Posterior cingulate gyrus (tissue), 11 donors: Measurements from ENCODE around the gene RAPGEF2.

Source experiments
- DNase-seq, 10 donors: peaks; one replicate each; pipeline versions ENCODE4 v3.0.0 to v3.0.0-alpha.2; 2020 to 2021; ENCODE audit warnings: mixed read lengths in 3 of 10
- intact Hi-C: fragments of 100-400 bp; cut with DNase I; formaldehyde crosslinking; loops from one replicate; pipeline ENCODE4 v1.15.1; 2023

RAPGEF2 gene

DNA sequence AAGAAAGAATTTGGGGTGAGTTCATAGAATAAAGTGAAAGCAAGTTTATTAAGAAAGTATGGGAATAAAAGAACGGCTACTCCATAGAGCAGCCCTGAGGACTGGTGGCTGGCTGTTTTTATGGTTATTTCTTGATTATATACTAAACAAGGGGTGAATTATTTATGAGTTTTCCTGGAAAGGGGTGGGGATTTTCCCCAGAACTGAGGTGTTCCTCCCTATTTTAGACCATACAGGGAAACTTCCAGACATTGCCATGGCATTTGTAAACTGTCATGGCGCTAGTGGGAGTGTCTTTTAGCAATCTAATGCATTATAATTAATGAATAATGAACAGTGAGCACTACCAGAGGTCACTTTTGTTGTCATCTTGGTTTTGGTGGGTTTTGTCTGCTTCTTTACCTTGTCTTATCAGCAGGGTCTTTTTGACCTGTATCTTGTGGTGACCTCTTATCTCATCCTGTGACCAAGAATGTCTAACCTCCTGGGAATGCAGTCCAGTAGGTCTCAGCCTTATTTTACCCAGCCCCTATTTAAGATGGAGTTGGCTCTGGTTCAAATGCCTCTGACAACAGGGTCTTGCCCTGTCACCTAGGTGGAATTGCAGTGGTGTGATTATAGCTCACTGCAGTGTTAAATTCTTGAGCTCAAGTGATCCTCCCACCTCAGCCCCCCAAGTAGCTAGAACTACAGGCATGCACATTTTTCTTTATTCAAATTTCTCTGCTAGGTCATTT lies 27.1 kb downstream of the RAPGEF2 start:
- DNase-seq = no peak
- intact Hi-C loops = no loop called here

- no peak for DNase-seq
- intact Hi-C loops = no loop called here
Measured at GRCh38 chr4:159131564-159131963, 28.7 kb downstream of the RAPGEF2 start.

GRCh38 chr4:159134429-159134828 lies 31.6 kb downstream of the RAPGEF2 start:
- DNase-seq = no peak

DNA sequence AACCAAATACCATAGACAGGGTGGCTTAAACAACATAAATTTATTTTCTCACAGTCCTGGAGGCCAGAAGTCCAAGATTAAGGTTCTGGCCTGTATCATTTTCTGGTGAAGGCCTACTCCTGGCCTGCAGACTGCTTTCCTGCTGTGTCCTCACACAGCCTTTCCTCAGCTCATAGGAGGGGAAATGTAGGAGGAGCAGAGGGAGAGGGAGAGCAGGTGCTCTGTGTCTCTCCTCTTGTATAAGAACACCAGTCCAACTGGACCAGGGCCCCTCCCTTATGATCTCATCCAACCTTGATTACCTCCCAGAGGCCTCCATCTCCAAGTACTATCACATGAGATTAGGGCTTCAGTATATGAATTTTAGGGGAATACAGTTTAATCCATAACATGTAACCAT lies 34.3 kb downstream of the RAPGEF2 start:
- DNase-seq = no peak
- intact Hi-C loops = no loop called here

More at GRCh38 chr4:159134429-159134828, 31.6 kb downstream of the RAPGEF2 start:
- intact Hi-C loops = no loop called here

- DNase-seq = no peak
- intact Hi-C loops = no loop called here
Measured at GRCh38 chr4:159138436-159138835, 35.6 kb downstream of the RAPGEF2 start.

- intact Hi-C loops = no loop called here
- no peak for DNase-seq
Measured at GRCh38 chr4:159141193-159141592, 38.3 kb downstream of the RAPGEF2 start.

DNA sequence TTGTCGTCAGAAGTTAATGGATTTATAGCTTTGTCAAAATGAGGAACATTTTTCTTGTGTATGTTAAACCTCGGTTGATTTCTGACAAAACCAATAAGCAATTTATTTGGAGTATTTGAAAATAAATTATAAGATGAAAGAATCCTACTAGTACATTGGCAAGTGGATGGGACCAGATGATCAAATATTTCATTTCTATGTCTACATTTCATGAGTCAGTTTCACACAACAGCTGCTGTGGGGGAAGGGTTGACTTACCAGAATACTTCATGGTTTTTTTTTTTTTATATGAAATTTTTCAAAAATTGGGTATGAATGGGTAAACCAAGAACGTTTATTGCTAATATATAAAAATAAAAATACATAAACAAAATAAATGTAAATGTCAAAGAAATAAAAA lies 39.4 kb downstream of the RAPGEF2 start:
- DNase-seq = peak in 2 of 10 donors; percentile 16 to 22
- intact Hi-C loops = no loop called here

DNA sequence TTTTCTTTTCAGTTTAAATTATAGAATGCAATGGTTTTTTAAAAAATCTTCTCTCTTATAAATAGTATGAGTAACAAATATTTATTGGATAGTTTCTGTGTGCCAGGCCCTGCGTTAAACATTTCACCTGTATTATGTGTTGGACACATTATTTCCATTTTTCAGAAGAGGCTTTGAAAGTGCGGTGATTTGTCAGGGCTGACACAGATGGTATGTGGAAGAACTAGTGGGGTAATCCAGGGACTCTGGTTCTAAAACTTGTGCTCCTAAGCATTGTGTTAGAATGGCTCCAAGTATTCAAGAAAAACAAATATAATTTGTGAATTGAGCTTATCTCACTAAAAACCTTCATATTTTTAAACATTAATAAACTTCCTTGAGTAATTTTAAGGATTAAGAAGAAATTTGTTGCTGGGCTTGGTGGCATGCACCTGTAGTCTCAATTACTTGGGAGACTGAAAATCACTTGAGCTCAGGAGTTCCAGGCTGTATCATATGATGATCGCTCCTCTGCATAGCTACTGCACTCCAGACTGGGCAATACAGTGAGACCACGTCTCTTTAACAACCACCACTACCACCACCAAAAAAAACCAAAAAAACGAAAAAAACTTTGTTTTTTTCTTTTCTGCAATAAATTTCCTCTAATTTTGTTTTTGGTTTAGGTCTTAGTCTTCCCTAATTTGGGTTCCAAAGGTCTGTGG lies 40.0 kb downstream of the RAPGEF2 start:
- no peak for DNase-seq
- intact Hi-C loops = no loop called here

GRCh38 chr4:159143687-159144086 lies 40.8 kb downstream of the RAPGEF2 start:
- intact Hi-C loops = no loop called here
- DNase-seq = no peak

DNA sequence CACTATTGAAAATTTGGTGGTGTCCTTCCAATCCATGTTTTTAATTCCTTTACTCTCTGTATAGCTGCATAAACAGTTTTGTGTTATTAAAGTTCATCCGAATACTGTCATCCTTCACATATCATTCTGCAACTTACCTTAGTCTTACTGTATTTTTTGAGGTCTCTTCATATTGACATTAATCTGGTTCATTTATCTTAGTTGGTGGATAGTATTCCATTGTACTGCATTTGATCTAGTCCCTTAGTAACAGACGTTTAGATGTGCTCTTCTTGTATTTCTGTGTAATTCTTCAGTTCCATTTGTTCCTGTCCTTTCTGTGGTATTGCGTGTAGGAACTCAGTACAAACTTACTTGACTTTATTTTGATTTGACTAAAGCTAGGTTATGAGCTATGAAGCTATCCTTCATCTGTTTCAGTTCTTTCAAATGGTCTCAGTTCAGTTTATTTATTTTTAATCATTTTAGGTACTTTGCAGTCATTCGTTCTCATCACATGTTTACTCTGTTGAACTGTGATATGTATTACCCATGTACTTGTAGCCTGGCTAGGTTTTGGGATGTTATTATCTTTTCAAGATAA lies 41.3 kb downstream of the RAPGEF2 start:
- no peak for DNase-seq
- intact Hi-C loops = no loop called here

DNA sequence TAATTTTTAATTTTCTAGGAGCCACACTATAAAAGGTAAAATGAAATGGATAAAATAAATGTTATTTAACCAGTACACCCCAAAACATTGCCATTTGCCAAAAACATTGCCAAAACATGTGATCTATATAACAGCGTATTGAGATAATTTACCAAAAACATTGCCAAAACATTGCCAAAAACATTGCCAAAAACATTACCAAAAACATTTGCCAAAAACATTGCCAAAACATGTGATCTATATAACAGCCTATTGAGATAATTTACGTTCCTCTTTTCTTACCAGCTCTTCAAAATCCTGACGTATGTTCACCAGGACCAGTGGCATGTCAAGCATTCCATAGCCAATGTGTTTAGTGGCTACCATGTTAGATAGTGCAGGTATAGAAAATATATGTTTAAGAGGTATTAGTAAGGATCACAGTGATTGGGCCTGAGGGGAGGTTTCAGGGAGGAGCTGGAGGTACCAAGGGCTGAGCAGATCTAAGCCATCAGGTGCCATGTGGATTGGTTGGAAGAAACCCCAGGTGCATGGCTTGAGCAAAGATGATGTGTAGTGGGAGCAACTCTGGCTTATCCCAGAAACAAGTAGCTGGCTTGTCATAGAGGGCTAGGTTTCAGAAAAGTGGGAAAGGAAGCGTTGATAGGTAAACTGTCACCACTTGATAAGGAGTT lies 42.6 kb downstream of the RAPGEF2 start:
- DNase-seq = peak in 1 of 10 donors; percentile 16
- intact Hi-C loops = no loop called here

- DNase-seq = no peak
- intact Hi-C loops = no loop called here
Measured at GRCh38 chr4:159145992-159146330, 43.1 kb downstream of the RAPGEF2 start.

GRCh38 chr4:159146488-159146887 lies 43.6 kb downstream of the RAPGEF2 start:
- intact Hi-C loops = no loop called here
- DNase-seq = no peak

DNA sequence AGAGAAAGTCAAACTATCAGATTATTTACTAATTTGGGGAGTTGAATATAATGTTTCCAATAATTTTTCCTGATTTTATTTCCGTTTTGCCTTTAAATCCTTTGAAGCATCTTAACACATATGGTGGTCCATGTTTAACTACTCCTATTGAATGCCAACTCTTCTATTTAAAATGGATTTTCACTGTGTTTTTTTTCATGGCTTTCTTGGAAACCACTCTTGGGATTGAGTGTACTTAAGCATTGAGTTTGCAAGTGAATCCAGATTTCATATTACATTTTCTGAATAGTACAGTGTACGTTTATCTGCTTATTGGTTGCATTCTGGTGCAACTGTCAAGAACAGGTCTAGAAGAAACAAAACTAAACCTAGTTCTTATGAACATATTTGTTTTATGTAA lies 45.6 kb downstream of the RAPGEF2 start:
- DNase-seq = no peak
- intact Hi-C loops = no loop called here

DNA sequence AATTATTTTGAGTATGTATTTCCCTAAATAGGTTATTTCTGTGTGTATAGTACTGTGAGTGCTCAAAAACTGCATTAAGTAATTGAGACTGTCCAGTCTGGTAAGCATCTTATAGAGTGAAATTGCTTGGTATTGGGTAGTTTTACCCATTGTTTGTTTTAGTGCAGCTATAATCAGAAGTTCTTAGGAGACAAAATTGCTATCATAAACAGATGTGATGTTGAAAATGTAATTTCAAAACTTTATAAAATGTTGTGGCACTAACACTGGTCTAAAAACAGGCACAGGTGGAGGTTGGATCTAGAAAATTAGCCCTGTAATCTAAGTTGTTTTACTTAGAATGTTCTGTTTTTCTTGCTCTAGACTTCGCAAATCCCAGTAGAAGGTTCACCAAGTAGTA lies 46.8 kb downstream of the RAPGEF2 start:
- intact Hi-C loops = no loop called here
- DNase-seq = no peak

GRCh38 chr4:159150396-159150795 lies 47.5 kb downstream of the RAPGEF2 start:
- intact Hi-C loops = no loop called here
- no peak for DNase-seq

GRCh38 chr4:159150821-159151390 lies 48.0 kb downstream of the RAPGEF2 start:
- intact Hi-C loops = no loop called here
- no peak for DNase-seq

DNA sequence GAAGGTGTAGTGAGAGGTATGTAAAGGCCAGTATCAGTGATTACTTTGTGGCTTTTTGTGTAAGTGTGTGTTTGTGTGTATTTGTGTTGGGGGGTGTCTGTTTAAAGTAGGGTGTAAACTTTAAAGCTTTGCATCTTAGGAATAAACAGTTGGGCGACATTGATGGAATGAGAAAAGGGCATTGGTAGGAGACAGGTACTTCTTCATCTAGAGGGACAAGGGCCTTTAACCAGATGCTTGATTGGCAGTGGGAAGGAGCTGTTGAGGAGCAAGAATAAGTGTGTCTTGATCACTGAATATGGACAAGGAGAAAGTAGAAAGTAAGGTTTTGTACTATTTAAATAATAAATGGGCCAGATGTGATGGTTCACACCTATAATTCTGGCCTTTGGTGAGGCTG lies 48.8 kb downstream of the RAPGEF2 start:
- intact Hi-C loops = no loop called here
- DNase-seq = no peak

DNA sequence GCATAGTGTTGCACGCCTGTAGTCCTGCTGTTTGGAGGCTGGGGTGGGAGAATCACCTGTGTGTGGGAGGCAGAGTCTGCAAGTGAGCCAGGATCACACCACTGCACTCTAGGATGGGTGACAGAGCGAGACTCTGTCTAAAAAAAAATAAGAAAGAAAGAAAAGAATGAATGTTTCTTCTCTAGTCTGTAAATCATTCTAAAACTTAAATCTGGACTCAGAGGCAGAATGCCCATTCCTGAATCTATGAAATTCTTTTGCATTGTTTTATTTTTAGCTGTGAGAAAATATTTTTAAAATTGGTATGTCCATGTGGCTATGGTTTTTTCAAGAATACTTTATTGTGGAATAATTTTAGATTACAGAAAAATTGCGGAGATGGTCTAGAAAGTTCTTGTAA lies 49.3 kb downstream of the RAPGEF2 start:
- DNase-seq = peak in 1 of 10 donors; percentile 54
- intact Hi-C loops = no loop called here

GRCh38 chr4:159153669-159154068 lies 50.8 kb downstream of the RAPGEF2 start:
- intact Hi-C loops = no loop called here
- no peak for DNase-seq

DNA sequence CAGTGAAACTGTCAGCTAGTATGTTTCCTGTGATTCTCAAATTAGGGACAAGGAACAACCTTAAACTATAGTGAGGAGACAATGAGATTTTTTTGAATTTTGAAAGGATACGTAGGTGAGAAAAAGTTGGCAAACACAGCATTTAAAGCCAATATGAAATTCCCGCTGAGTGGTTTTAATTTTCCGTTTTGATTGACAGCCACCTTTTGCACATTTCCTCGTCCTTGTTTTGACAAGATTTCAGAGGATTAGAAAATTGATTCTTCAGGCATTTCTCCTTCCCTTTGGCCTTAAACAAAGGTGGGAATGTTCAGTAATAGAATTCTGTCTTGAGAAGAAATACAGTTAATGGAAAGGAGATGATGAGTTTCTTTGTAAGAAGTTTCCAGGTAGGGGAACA lies 52.2 kb downstream of the RAPGEF2 start:
- intact Hi-C loops = no loop called here
- no peak for DNase-seq
